Measurements from ENCODE around the gene ARL10.

Gene ARL10

GRCh38 chr5:176373100-176373818 lies 8.0 kb downstream of the ARL10 start:
- H4K12ac ChIP-seq (ENCODE audit: low read depth, low read length) = no peak overlapping the region
- H3K4ac ChIP-seq (ENCODE audit: low read depth, low read length) = no peak overlapping the region
- H2BK120ac ChIP-seq (ENCODE audit: insufficient read depth, low read length, poor library complexity) = no peak overlapping the region
- H3K4me2 ChIP-seq (ENCODE audit: low read length) = no peak overlapping the region
- no peaks in the 10 kb centered on the region for H3K4me1 ChIP-seq (ENCODE audit: control insufficient read depth in 1 of 2, insufficient read depth in 2 of 2, low read length in 2 of 2)
- no peaks in the 10 kb centered on the region for H3K79me1 ChIP-seq (ENCODE audit: low read length)
- no peaks in the 10 kb centered on the region for H3K9me3 ChIP-seq (ENCODE audit: insufficient read depth, low read depth, low read length)
- no peak overlapping the region for H3K14ac ChIP-seq (ENCODE audit: low read length)
- H3K27ac ChIP-seq (ENCODE audit: low read depth, low read length) = no peak overlapping the region
- no peak overlapping the region for H3K4me3 ChIP-seq (ENCODE audit: low read depth, low read length)
- no peak overlapping the region for H4K8ac ChIP-seq (ENCODE audit: low read depth, low read length)
- no peaks in the 10 kb centered on the region for H3K27me3 ChIP-seq (ENCODE audit: insufficient read depth, low read length)
- no peak overlapping the region for H2AK5ac ChIP-seq (ENCODE audit: low read length)
- H3K9ac ChIP-seq (ENCODE audit: low read length) = no peak overlapping the region
- H2AFZ ChIP-seq (ENCODE audit: insufficient read depth, low read length, poor library complexity) = no peak overlapping the region
- no peak overlapping the region for H2BK12ac ChIP-seq (ENCODE audit: low read length)
- peaks cover 4% of the 10 kb centered on the region in 2 experiments for H3K36me3 ChIP-seq (ENCODE audit: control insufficient read depth in 1 of 2, insufficient read depth in 2 of 2, low read length in 2 of 2)
- H3K79me2 ChIP-seq (ENCODE audit: control insufficient read depth, insufficient read depth, low read length, poor library complexity) = no peaks in the 10 kb centered on the region
- H3K18ac ChIP-seq (ENCODE audit: low read length) = no peak overlapping the region
- no peak for DNase-seq
- H4K91ac ChIP-seq (ENCODE audit: low read depth, low read length) = no peak overlapping the region
- no CpG with 5 or more reads among the region's 7 CpGs for WGBS (ENCODE audit: extremely low coverage, insufficient coverage, insufficient read length)
- no peak overlapping the region for H3K23ac ChIP-seq (ENCODE audit: low read length)
- no peak overlapping the region for H2BK5ac ChIP-seq (ENCODE audit: low read depth, low read length, poor library complexity)

GRCh38 chr5:176379881-176380280 lies 14.6 kb downstream of the ARL10 start:
- Histone ChIP-seq H3K23ac (ENCODE audit: low read length) (no peak overlapping the region), H4K91ac (ENCODE audit: low read depth, low read length) (no peak overlapping the region)

GRCh38 chr5:176381423-176381822 lies 16.1 kb downstream of the ARL10 start:
- H3K23ac ChIP-seq (ENCODE audit: low read length) = no peak overlapping the region
- H3K27me3 ChIP-seq (ENCODE audit: insufficient read depth, low read length) = no peaks in the 10 kb centered on the region
- no CpG with 5 or more reads among the region's 3 CpGs for WGBS (ENCODE audit: extremely low coverage, insufficient coverage, insufficient read length)
- no peak overlapping the region for H3K14ac ChIP-seq (ENCODE audit: low read length)
- H3K27ac ChIP-seq (ENCODE audit: low read depth, low read length) = no peak overlapping the region
- no peak for DNase-seq
- no peak overlapping the region for H2AK5ac ChIP-seq (ENCODE audit: low read length)
- no peak overlapping the region for H3K4ac ChIP-seq (ENCODE audit: low read depth, low read length)
- H3K9ac ChIP-seq (ENCODE audit: low read length) = no peak overlapping the region
- peaks cover 5% of the 10 kb centered on the region for H3K9me3 ChIP-seq (ENCODE audit: insufficient read depth, low read depth, low read length)
- H2BK12ac ChIP-seq (ENCODE audit: low read length) = no peak overlapping the region
- no peaks in the 10 kb centered on the region for H3K4me1 ChIP-seq (ENCODE audit: control insufficient read depth in 1 of 2, insufficient read depth in 2 of 2, low read length in 2 of 2)
- H2BK5ac ChIP-seq (ENCODE audit: low read depth, low read length, poor library complexity) = no peak overlapping the region
- H3K79me2 ChIP-seq (ENCODE audit: control insufficient read depth, insufficient read depth, low read length, poor library complexity) = no peaks in the 10 kb centered on the region
- no peak overlapping the region for H3K4me2 ChIP-seq (ENCODE audit: low read length)
- H3K18ac ChIP-seq (ENCODE audit: low read length) = no peak overlapping the region
- H3K36me3 ChIP-seq (ENCODE audit: control insufficient read depth in 1 of 2, insufficient read depth in 2 of 2, low read length in 2 of 2) = peaks cover 32 to 42% of the 10 kb centered on the region in 2 experiments
- no peak overlapping the region for H4K91ac ChIP-seq (ENCODE audit: low read depth, low read length)
- no peaks in the 10 kb centered on the region for H3K79me1 ChIP-seq (ENCODE audit: low read length)
- no peak overlapping the region for H3K4me3 ChIP-seq (ENCODE audit: low read depth, low read length)
- H4K12ac ChIP-seq (ENCODE audit: low read depth, low read length) = no peak overlapping the region
- H2AFZ ChIP-seq (ENCODE audit: insufficient read depth, low read length, poor library complexity) = no peak overlapping the region
- H4K8ac ChIP-seq (ENCODE audit: low read depth, low read length) = no peak overlapping the region
- no peak overlapping the region for H2BK120ac ChIP-seq (ENCODE audit: insufficient read depth, low read length, poor library complexity)

More at GRCh38 chr5:176379881-176380280, 14.6 kb downstream of the ARL10 start:
- Histone ChIP-seq H3K14ac (ENCODE audit: low read length) (no peak overlapping the region), H2AFZ (ENCODE audit: insufficient read depth, low read length, poor library complexity) (no peak overlapping the region), H3K9ac (ENCODE audit: low read length) (no peak overlapping the region), H2BK12ac (ENCODE audit: low read length) (no peak overlapping the region), H2BK5ac (ENCODE audit: low read depth, low read length, poor library complexity) (no peak overlapping the region), H2BK120ac (ENCODE audit: insufficient read depth, low read length, poor library complexity) (no peak overlapping the region), H3K4me2 (ENCODE audit: low read length) (no peak overlapping the region), H3K4ac (ENCODE audit: low read depth, low read length) (no peak overlapping the region), H3K27ac (ENCODE audit: low read depth, low read length) (no peak overlapping the region), H3K27me3 (ENCODE audit: insufficient read depth, low read length) (no peaks in the 10 kb centered on the region), H3K79me2 (ENCODE audit: control insufficient read depth, insufficient read depth, low read length, poor library complexity) (no peaks in the 10 kb centered on the region), H3K4me3 (ENCODE audit: low read depth, low read length) (no peak overlapping the region), H3K79me1 (ENCODE audit: low read length) (no peaks in the 10 kb centered on the region), H3K4me1 (ENCODE audit: control insufficient read depth in 1 of 2, insufficient read depth in 2 of 2, low read length in 2 of 2) (no peaks in the 10 kb centered on the region), H3K36me3 (ENCODE audit: control insufficient read depth in 1 of 2, insufficient read depth in 2 of 2, low read length in 2 of 2) (peaks cover 27 to 34% of the 10 kb centered on the region in 2 experiments), H3K9me3 (ENCODE audit: insufficient read depth, low read depth, low read length) (peaks cover 5% of the 10 kb centered on the region), H3K18ac (ENCODE audit: low read length) (no peak overlapping the region), H4K12ac (ENCODE audit: low read depth, low read length) (no peak overlapping the region), H4K8ac (ENCODE audit: low read depth, low read length) (no peak overlapping the region), H2AK5ac (ENCODE audit: low read length) (no peak overlapping the region)
- WGBS (ENCODE audit: extremely low coverage, insufficient coverage, insufficient read length) = no CpG with 5 or more reads among the region's 3 CpGs
- no peak for DNase-seq

- no peak overlapping the region for H3K23ac ChIP-seq (ENCODE audit: low read length)
- H2BK12ac ChIP-seq (ENCODE audit: low read length) = no peak overlapping the region
- no peak overlapping the region for H4K91ac ChIP-seq (ENCODE audit: low read depth, low read length)
- peaks cover 32 to 42% of the 10 kb centered on the region in 2 experiments for H3K36me3 ChIP-seq (ENCODE audit: control insufficient read depth in 1 of 2, insufficient read depth in 2 of 2, low read length in 2 of 2)
- H2AK5ac ChIP-seq (ENCODE audit: low read length) = no peak overlapping the region
- H3K27me3 ChIP-seq (ENCODE audit: insufficient read depth, low read length) = no peaks in the 10 kb centered on the region
- no peak for DNase-seq
- H2BK120ac ChIP-seq (ENCODE audit: insufficient read depth, low read length, poor library complexity) = no peak overlapping the region
- no peaks in the 10 kb centered on the region for H3K79me2 ChIP-seq (ENCODE audit: control insufficient read depth, insufficient read depth, low read length, poor library complexity)
- no peak overlapping the region for H3K9ac ChIP-seq (ENCODE audit: low read length)
- no peak overlapping the region for H4K12ac ChIP-seq (ENCODE audit: low read depth, low read length)
- H3K27ac ChIP-seq (ENCODE audit: low read depth, low read length) = no peak overlapping the region
- no peak overlapping the region for H2BK5ac ChIP-seq (ENCODE audit: low read depth, low read length, poor library complexity)
- no peak overlapping the region for H2AFZ ChIP-seq (ENCODE audit: insufficient read depth, low read length, poor library complexity)
- no peaks in the 10 kb centered on the region for H3K4me1 ChIP-seq (ENCODE audit: control insufficient read depth in 1 of 2, insufficient read depth in 2 of 2, low read length in 2 of 2)
- H3K18ac ChIP-seq (ENCODE audit: low read length) = no peak overlapping the region
- no peak overlapping the region for H3K4ac ChIP-seq (ENCODE audit: low read depth, low read length)
- peaks cover 5% of the 10 kb centered on the region for H3K9me3 ChIP-seq (ENCODE audit: insufficient read depth, low read depth, low read length)
- no peaks in the 10 kb centered on the region for H3K79me1 ChIP-seq (ENCODE audit: low read length)
- no peak overlapping the region for H4K8ac ChIP-seq (ENCODE audit: low read depth, low read length)
- no peak overlapping the region for H3K4me3 ChIP-seq (ENCODE audit: low read depth, low read length)
- no peak overlapping the region for H3K14ac ChIP-seq (ENCODE audit: low read length)
- no peak overlapping the region for H3K4me2 ChIP-seq (ENCODE audit: low read length)
- WGBS (ENCODE audit: extremely low coverage, insufficient coverage, insufficient read length) = no CpG with 5 or more reads among the region's 3 CpGs
Measured at GRCh38 chr5:176381979-176382378, 16.7 kb downstream of the ARL10 start.

Data from trophoblast cell (in vitro differentiated cells and primary cell).